Lower leg skin (tissue), 4 donors: ENCODE measurements around the gene CD7. TPM values are rescaled to one million over a fixed set of nuclear protein-coding genes. Genes with fewer than 3 reads are reported as not detected.
A peak's percentile ranks its signal among the peaks of the same experiment; 100 is the strongest.
"Not testable (repeated sequence)": the region's sequence is repeated elsewhere in the genome, so short reads cannot be mapped to it uniquely, and the experiment has no call there.

Source experiments
- DNase-seq, 2 donors: peaks; one replicate each; pipeline ENCODE4 v3.0.0-alpha.2; 2019; ENCODE audit warnings: low spot score in 2 of 2
- H3K4me3 ChIP-seq: fragments of 200-600 bp; sonication (generic); 2 replicates; pipeline ENCODE4 v1.5.1; 2017; ENCODE audit warnings: mild to moderate bottlenecking, low read depth; ENCODE audit not compliant: poor library complexity, severe bottlenecking
- POLR2A ChIP-seq, 2 donors: fragments of 450-650 bp; IDR thresholded peaks; one replicate each; pipeline ENCODE4 v1.6.1; 2016 to 2017; ENCODE audit warnings: antibody characterized with exemption in 2 of 2, mild to moderate bottlenecking in 1 of 2, moderate library complexity in 1 of 2
- WGBS, 2 donors: methylation state at CpG; one replicate each; pipeline ENCODE4 v1.1.5; 2018; 5-methylcytosine and 5-hydroxymethylcytosine counted together
- intact Hi-C: fragments of 100-400 bp; cut with DNase I; formaldehyde crosslinking; loops from one replicate; pipeline ENCODE4 v1.15.0; 2023; ENCODE audit warnings: low total_unique reads
- total RNA-seq, 4 donors: library from RNA; depleted of rRNA; stranded (reverse); fragments of >200 nt; gene quantifications; one replicate each; pipeline ENCODE4 v1.1.0, GENCODE V29; 2016
- TF ChIP-seq, protein P1 (sequence below), 3 donors: fragments of 450-650 bp; IDR thresholded peaks; one replicate each; pipeline ENCODE4 v1.5.1; 2016; ENCODE audit warnings: antibody characterized with exemption in 3 of 3, mild to moderate bottlenecking in 3 of 3, moderate library complexity in 2 of 3

CD7 gene
- total RNA-seq, 4 donors from 2014 or later = 0.45 to 0.99 TPM; not detected in 2

DNA sequence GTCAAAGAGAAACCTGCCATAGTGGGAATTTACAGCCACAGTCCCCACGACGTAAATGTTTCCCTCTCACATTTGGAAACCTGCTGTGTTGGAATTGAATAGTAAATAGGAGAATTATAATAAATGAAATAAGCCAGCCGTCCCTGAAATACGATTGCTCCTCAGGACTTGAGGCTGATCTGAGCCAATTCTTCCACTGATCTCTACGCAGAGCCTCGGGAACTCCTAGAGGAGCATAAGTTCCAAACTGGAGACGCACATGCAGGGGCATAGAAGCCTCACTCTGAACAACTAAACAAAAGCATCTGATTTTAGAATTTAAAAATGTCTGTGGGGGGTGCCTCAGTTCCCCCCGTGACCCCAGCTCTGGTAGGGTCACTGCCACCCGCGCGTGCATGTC is 31.5 kb upstream of the CD7 start:
- H3K4me3 ChIP-seq = no peak overlapping the region
- 41 to 57% methylated on average over 11 of the region's 11 CpGs for WGBS, 2 donors
- no peak for DNase-seq
- no peak for TF ChIP-seq POLR2A (IDR thresholded peaks at IDR 0.05)
- TF ChIP-seq, protein P1, sequence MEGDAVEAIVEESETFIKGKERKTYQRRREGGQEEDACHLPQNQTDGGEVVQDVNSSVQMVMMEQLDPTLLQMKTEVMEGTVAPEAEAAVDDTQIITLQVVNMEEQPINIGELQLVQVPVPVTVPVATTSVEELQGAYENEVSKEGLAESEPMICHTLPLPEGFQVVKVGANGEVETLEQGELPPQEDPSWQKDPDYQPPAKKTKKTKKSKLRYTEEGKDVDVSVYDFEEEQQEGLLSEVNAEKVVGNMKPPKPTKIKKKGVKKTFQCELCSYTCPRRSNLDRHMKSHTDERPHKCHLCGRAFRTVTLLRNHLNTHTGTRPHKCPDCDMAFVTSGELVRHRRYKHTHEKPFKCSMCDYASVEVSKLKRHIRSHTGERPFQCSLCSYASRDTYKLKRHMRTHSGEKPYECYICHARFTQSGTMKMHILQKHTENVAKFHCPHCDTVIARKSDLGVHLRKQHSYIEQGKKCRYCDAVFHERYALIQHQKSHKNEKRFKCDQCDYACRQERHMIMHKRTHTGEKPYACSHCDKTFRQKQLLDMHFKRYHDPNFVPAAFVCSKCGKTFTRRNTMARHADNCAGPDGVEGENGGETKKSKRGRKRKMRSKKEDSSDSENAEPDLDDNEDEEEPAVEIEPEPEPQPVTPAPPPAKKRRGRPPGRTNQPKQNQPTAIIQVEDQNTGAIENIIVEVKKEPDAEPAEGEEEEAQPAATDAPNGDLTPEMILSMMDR (IDR thresholded peaks at IDR 0.05) = no peak
- intact Hi-C loops = no loop called here

DNA sequence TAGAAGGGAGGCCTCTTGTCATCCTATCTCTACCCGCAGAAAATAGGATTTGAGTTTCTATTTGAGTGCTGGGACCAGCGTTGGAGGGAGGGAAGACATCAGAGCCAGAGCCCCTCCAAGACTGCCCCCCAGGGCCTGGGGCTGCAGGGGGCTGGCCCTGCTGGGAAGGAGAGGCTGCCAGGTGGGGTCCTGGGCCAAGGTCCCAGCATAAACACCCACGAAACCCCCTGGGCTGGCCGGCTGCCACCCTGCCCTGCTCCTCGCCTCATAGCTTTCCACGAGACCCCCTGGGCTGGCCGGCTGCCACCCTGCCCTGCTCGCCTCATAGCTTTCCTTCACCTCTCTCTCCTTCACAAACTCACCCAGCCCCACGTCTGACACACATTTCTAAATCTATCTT is 31.0 kb upstream of the CD7 start:
- WGBS, 2 donors = 63 to 73% methylated on average over 9 of the region's 9 CpGs
- no peak for TF ChIP-seq POLR2A (IDR thresholded peaks at IDR 0.05)
- TF ChIP-seq, protein P1 (IDR thresholded peaks at IDR 0.05) = no peak
- no peak overlapping the region for H3K4me3 ChIP-seq
- intact Hi-C loops = no loop called here
- no peak for DNase-seq

DNA sequence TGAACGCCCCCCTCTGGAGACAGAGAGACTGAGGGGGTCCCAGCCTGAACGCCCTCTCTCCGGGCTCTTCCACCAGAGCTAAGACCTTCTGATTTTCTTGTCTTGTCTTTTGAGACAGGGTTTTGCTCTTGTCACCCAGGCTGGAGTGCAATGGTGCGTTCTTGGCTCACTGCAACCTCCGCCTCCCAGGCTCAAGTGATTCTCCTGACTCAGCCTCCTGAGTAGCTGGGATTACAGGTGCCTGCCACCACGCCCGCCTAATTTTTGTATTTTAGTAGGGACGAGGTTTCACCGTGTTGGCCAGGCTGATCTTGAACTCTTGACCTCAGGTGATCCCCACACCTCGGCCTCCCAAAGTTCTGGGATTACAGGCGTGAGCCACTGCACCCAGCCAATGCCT is 30.6 kb upstream of the CD7 start:
- 82 to 85% methylated on average over 11 of the region's 11 CpGs for WGBS, 2 donors
- DNase-seq, H3K4me3 ChIP-seq, intact Hi-C loops: not testable (repeated sequence)

DNA sequence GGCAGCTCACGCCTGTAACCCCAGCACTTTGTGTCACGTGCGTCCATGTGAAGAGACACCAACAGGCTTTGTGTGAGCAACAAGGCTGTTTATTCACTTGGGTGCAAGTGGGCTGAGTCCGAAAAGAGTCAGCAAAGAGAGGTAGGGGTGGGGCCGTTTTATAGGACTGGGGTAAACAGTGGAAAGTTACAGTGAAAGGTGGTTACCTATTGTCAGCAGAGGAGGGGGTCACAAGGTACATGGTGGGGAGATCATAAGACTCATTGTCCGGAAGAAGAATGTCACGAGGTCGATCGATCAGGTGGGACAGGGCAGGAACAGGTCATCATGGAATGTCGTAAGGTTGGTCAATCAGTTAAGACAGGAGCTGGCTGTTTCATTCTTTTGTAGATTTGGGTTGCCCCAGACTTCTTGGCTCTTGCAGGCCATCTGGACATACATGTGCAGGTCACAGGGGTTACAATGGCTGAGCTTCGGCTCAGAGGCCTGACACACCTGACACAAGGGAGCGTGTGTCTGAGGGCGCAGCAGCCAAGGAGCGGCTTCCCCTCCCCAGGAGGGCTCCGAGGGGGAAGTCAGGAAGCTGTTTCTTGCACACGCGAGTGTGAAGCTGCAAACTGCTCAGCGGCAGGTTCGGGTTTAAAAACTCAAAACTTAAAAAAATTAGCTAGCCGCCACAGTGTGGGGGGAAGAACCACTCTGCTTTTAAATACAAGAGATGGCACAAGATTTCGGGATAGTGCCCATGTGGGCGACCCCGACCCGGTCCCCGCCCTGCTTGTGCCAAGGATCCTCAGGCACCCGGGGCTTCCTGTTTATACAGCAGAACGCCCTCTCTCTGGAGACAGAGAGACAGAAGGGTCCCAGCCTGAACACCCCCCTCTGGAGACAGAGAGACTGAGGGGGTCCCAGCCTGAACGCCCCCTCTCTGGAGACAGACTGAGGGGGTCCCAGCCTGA is 29.2 kb upstream of the CD7 start:
- intact Hi-C loops = no loop called here
- DNase-seq = no peak
- no peak for TF ChIP-seq POLR2A (IDR thresholded peaks at IDR 0.05)
- TF ChIP-seq, protein P1 (IDR thresholded peaks at IDR 0.05) = peak in 1 of 3 donors; percentile 73
- WGBS, 2 donors = 76 to 79% methylated on average over 27 of the region's 28 CpGs
- no peak overlapping the region for H3K4me3 ChIP-seq

DNA sequence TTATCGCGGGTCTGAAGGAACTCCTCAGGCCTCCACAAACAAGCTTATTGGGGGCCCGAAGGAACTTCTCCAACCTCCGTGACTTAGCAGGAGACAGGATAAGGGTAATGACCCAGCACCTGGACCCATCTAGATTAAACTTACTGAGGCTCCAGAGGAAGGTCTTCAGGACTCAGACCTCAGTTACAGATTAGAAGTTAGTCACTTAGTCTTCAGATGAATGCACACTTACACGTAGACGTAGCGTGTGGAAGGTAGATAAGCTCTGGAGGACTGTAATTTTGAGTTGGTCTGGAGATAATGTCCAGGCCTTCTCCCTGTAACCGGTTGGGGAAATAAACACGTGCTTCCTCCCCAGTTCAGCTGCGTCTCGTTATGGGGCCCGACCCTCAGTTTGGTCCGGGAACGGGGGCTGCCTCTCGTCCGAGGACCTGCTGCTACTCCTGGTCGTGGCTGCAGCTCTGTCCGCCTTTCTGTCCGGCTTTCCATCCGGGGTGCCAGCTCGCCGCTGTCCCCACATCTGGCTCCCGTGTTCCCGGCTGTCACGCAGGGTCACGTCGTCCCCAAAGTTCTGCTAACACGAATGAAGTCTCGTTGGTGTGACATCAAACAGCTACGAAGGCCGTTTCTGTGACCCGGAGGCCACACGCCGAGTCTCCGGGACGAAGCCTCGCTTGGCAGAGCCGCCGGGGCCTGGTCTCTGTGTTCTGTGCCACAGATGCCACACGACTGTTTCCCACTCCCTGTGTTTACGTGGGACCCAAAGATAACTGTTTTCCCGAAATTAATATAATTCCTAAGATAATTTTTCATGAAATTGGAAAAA is 28.0 kb upstream of the CD7 start:
- WGBS, 2 donors = 88 to 93% methylated on average over 42 of the region's 42 CpGs
- intact Hi-C loops = no loop called here
- TF ChIP-seq POLR2A (IDR thresholded peaks at IDR 0.05) = no peak
- TF ChIP-seq, protein P1 (IDR thresholded peaks at IDR 0.05) = no peak
- DNase-seq = no peak
- no peak overlapping the region for H3K4me3 ChIP-seq
